Dedifferentiated amniotic fluid mesenchymal stem cell (primary cell): ENCODE results near the gene SRC.

Source experiments
- DNase-seq: peaks from one replicate; pipeline ENCODE4 v3.0.0-alpha.2; 2016; ENCODE audit errors: extremely low spot score

The SRC gene

DNA sequence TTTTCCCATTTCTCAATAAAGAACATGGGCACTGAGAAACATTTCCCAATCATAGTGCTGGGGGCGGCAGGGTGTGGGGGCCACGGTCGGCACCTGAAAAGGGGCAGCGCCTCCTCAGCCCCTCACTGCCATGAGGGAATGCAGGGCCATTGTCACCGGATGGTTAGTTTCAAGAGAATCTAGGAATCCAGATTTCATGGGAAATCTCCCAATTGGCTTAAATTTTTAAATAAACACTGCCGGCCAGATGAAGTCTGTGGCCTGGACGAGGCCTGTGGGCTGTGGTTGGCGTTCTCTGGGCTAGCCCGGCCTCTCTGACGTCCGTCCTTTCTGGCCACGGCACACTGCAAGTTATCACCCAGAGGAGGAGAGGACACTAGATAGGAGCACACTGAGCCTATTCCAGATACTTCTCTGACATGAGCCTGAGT lies 30.9 kb upstream of the SRC start:
- DNase-seq = peak; percentile 48

DNA sequence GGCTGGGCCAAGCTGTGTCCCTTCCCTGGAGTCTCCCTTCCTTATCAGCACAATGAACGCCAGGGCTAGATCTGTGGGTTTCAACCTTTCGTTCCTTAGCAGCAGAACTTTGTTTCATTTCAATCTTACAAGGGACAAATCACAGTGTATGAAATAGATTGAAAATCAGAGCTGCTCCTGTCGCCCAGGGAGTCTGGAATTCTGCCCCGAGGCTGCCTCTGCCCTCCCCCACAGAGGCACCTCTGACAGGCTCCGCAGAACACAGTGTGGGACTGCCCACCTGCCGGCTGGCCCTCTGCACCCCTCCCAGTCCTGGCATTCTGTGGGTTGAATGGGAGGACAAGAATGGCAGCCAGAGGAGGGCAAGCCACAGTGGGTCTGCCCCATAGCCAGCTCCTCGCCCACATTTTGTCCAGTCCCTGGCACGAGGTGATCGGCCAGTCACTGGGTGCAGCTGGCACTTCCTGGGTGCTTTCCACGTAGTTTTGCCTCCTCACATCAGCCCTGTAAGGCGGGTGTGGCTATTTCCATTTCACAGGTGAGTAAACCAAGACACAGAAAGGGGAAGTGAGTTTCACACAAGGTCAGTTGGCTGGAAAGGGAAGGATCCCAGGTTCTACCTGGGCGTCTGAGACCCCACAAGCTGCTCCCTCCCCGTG lies 30.4 kb upstream of the SRC start:
- DNase-seq = no peak

DNA sequence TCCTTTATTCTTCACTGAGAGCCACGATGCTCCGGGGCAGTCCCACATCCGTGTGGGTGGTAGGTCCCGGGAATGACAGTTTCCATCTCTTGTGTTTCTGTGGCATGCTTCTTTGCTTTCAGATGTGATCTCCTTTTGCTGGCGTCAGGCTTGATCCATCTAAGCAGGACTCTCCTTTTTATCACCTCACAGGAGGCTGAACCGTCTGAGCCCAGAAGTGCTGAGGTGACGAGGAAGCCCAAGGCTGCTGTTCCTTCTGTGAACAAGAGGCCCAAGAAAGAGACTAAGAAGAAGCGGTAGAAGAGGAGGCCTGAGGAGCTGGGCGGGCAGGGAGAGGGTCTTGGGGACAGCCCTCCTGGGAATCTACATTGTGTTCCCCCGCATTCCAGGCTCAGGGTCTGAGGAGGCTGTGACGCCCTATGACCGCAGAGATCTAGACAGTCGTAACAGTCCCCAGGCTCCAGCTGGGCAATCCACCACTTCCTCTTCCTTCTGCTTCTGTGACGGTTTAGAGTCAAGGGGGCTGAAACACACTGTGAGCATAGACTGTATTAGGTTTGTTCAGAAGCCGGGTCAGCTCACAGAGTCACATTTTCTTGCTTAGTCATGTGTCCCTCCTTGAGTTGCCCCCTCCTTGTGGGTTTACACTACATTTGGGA lies 29.7 kb upstream of the SRC start:
- DNase-seq = no peak

DNA sequence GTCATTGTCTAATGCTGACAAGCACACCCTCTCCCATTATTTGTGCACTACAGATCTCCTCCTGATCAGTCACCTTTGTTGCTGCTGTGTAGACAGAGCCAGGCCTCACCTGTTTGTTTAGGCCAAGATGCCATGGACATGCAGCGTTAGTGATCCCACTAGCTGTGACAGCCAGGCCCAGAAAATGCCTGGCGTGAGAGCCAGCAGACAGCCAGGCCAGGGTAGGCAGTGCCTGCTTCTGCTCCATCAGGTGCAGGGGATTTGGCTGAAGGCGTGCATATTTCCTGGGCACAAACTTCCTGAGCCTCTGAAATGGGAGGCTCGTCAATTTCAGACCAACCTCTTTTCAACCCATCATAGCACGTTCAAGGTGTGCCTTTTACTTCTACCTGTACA lies 29.2 kb upstream of the SRC start:
- no peak for DNase-seq

DNA sequence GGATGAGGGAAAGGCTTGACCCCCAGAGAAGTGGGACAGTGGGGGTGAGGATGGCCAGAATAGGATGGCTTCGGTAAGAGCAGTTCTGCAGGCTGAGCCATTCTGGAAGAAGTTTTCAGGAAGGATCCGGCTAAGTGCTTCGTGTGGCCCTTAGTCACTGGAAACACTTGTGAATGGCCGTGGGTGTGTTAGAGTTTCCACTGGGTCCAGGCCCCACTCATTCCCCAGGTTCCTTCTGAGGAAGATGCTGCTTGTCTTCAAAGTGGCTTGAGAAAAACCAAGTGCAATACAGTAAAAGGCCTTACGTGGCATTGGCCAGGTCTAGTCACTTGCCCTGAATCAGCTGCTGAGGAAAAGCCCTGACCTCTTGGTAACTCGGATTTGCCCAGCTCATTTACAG lies 28.6 kb upstream of the SRC start:
- no peak for DNase-seq

DNA sequence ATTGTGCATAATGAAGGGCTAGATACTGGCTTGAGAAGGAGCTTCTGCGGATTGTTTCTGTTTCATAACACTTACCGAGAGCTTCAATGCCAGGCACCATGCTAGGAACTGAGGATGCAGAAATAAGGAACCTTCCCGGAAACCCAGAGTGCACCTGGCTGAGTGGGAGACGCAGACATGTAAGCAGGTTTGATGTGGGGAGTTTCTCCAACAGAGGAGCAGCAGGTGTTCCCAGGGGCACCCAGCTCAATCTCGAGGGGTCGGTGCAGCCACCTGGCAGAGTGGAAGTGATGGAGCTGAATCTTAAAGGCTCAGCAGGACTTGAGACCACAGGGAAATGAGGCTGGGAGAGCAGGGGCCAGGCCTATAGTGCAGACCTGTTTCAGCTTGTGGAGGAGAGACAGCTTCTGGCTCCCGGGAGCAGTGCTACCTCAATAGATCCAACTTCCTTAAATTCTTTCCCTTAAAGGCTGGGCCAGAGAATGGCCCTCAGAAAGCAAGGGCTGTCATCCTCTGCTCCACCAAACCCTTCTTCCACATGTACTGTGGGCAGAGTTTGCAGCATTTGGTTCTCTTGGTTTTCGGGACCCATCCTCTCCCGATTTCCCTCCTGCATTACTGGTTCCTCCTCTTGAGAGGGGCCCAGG lies 27.8 kb upstream of the SRC start:
- DNase-seq = no peak

DNA sequence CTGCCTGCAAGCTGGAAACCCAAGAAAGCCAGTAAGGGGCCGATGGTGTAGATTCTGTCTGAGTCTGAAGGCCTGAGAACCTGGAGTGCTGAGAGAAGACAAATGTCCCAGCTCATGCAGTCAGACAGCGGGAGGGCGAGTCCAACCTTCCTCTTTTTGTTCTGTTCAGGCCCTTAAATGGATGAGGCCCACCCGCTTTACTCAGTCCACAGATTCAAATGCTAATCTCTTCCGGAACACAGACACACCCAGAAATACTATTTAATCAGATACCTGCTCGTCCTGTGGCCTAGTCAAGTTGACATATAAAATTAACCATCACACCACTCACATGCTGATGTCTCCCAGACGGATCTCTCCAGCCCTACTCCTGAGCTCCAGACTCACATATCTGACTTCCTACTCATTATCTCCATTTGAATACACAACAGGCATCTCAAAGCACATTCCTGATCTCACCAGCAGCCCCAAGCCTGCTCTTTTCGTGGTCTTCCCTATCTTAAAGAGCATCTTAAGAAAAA lies 26.7 kb upstream of the SRC start:
- no peak for DNase-seq

DNA sequence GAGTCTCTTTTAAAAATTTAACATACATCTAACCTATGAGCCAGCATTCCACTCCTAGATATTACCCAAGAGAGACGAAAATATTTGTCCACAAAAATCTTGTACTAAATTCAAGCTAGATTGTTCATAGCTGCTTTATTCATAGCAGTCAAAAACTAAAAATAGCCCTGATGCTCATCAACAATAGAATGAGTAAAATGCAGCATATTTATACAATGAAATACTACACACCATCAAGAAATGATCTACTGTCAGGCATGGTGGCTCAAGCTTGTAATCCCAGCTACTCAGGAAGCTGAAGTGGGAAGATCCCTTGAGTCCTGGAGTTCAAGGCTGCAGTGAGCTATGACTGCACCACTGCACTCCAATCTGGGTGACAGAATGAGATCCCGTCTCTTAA lies 22.0 kb upstream of the SRC start:
- peak; percentile 92 for DNase-seq

DNA sequence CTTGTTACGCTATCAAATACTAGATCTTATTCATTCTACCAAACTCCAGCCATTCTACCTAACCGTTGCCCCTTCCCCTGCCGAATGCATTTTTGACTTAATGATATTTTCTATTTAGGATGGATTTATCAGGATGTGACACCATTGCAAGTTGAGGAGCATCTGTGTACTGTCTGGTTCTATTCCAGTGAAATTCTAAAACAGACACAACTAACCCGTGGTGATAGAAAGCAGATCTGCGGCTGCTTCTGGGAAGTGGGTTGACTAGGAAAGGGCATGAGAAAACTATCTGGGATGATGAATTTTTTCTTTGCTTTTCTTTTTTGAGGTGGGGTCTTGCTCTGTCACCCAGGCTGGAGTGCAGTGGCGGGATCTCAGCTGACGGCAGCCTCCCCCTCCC lies 20.7 kb upstream of the SRC start:
- no peak for DNase-seq

DNA sequence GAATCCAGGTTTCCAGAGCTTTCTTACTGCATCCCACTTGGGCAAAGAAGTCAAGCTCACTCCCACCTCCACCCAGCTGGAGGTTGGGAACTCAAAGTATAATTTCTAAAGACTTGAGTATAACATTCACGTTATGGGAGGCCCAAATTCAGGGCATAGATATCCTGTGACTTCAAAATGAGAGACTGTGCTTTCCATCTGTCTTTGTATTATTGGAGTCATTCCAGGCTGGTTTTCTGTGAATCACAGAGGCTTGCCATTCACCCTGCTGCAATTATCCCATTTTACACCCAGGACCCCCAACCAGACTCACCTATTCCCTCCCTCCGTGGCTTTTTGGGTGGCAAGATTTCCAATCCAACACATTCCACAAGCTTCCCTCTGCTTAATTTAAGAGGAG lies 19.3 kb upstream of the SRC start:
- no peak for DNase-seq

DNA sequence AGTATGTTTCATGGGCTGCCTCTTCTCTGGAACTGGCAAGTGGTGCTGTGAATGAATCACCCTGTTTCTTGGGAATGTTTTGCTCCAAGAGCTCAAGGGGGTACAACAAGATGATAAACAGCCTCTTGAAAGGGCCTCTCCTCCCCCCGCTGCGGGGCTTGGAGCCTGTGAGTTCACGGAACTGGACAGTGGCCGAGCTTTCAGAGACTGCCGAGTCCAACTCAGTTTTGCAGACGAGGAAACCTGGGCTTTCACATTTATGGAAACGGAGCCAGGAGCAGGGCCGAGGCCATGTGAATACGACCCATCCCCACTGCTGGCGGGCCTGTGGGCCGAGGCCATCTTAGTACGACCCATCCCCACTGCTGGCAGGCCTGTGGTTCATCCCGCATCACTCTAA lies 18.2 kb upstream of the SRC start:
- no peak for DNase-seq

DNA sequence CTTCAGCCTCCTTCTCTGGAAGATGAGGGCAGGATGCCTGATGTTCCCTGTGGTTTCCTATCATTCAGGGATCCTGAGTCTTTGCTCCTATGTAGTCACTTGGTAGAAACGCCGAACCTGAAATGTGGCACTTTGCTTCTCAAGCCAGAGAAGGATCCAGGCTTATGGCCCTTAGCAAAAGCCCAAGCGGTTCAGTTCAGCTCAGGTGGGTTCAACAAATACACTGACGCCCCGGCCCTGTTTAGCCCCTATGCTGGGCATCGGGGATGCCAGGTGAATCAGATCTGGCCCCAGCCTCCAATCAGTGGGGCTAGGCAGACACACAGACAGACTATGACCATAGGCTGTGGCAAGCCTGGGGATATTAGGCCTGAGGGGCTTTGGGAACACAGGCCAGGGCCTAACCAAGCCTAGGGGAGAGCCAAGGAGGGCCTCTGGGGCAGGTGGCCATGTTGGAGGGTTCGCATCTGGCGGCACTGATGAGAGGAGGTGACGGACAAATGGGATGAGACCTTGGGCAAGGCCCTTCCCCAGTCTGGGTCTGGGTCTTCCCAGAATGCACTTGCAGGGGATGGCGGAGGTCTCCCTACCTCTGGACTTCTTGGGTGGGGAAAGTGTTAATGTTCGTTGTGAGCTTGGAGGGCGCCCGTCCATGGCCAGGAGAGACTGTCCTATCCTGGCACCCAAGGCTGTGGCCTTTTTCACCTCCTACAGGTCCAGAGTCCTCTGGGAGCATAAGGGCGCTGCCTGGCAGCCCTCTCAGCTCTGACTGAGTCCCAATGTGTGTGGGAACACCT lies 17.6 kb upstream of the SRC start:
- DNase-seq = no peak

DNA sequence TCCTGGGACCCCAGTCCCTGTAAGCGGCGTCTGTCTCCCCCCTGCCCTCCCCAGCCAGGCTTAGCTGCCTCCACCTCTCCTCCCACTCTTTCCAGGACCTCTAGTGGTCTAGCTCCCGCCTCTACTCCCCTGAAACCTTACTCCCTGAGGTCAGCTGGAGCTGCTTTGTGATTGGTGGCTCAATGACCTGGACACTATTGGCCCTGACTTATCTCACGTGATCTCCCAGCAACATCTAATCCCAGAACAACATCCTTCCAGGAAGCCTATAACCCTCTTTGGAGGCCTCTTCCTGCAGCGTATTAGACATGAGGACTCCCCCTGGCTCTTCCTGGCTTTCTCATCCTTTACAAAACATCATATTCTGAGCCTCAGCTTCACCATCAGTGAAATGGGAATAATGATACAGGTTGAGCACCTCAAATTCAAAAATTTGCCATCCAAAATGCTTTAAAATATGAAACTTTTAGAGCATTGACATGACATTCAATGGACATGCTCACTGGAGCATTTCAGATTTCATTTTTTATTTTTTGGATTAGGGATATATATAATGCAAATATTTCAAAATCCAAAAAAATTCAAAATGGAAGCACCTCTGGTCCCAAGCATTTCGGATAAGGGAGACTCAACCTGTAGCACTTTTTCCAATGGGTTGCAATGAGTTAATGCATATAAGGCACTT lies 16.3 kb upstream of the SRC start:
- DNase-seq = no peak

DNA sequence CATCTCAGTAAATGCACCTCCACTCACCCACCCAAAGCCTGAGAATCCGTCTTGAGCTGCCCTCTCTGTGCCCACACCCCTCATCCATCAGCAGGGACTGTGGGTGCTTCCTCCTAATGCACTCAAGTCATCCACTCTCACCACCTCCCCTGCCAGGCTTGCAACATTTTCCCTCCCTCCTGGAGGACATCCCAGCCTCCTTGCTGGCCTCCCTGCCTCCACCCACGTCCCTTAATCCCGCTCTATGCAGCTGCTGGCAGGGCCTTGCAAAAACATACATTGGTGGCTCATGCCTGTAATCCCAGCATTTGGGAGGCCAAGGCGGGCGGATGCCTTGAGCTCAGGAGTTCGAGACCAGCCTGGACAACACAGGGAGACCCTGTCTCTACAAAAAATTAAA lies 15.6 kb upstream of the SRC start:
- no peak for DNase-seq

DNA sequence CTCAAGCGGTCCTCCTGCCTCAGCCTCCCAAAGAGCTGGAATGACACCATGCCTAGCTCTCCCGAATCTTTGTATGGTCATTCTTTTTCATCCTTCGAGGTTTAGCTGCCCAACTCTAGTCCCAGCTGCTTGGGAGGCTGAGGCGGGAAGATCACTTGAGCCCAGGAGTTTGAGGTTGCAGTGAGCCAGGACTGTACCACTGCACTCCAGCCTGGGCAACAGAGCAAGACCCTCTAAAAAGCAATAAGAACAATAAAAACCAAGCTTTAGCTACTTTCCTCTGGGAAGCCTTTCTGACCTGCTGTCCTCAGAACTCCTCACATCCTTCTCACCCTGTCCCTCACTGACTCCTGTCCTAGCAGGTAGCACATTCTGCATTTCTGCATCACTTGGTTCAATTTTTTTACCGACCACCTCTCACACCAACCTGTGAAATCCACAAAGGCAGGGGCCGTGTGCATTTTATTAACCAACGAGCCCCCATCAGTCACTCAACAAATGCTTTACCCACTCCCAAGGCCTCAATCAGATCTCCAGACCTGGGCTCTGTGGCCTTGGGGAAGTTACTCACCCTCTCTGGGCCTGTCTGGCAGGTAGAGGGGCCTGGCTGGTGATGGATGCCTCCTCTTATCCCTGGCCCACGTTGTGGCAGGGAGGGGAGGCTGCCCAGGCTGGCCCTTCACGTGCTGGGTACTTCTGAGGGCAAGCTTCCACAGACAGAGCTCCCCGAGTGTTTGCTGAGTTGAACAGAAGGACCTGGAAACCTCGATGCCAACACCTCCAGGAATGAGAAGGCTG lies 14.7 kb upstream of the SRC start:
- DNase-seq = no peak

DNA sequence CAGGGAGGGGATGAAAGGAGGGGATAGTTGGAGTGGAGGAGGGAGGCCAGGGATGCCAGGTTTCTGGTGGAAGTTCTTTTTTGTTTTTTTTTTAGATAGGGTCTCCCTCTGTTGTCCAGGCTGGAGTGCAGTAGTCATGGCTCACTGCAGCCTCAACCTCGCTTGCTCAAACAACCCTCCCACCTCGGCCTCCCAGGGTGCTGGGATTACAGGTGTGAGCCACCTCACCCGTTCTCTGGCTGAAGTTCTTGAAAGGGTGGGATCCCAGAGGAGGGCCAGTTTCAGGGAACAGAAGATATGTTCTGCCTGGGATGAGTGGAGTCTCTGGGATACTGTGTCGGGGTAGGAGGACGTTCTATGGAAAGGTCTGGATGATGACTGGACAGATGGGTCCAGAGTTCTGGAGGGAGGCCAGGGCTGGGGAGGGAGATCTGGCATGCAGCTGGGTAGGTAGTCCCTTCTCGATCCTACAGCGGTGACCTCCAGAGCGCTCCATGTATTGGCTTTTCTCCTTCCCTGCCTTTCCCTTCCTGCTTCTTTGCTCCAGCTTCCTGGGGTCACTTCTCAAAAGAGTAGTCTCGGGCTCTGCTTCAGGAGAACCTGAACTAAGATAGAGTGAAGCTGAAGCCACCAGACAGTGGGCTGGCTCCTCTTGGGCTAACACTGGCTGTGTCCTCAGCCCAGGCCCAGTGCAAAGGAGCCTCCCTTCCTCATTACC lies 12.7 kb upstream of the SRC start:
- DNase-seq = no peak

DNA sequence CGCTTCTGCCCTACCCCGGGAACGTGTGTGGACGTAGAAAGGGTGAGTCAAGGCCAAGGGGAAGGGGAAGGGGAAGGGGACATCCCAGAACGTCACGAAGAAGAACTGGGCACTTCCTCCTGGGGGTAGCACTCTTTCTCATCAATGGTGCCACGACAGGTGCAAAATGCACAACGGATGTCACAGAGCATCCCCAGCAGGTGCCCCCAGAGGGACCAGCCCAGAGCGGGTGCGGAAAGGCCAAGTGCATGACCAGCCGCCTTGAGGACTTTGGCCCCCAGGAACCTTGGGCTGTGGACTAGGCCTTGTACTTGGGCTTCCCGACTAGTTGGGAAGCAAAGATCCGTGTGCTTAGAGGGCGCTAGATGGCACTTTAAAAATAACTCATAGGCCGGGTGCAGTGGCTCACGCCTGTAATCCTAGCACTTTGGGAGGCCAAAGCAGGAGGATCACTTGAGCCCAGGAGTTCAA lies 12.1 kb upstream of the SRC start:
- DNase-seq = no peak

DNA sequence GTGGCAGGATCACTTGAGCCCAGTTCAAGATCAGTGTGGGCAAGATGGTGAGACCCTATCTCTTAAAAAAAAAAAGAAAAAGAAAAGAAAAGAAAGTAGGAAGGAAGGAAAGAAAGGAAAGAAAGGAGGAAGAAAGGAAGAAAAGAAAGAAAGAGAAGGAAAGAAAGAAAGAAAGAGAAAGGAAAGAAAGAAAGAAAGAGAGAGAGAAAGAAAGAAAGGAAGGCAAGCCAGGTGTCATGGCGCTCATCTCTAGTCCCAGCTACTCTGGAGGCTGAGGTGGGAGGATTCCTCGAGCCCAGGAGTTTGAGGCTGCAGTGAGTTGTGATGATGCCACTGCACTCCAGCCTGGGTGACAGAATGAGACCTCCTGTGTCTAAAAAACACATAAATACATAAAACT lies 11.5 kb upstream of the SRC start:
- DNase-seq = no peak

DNA sequence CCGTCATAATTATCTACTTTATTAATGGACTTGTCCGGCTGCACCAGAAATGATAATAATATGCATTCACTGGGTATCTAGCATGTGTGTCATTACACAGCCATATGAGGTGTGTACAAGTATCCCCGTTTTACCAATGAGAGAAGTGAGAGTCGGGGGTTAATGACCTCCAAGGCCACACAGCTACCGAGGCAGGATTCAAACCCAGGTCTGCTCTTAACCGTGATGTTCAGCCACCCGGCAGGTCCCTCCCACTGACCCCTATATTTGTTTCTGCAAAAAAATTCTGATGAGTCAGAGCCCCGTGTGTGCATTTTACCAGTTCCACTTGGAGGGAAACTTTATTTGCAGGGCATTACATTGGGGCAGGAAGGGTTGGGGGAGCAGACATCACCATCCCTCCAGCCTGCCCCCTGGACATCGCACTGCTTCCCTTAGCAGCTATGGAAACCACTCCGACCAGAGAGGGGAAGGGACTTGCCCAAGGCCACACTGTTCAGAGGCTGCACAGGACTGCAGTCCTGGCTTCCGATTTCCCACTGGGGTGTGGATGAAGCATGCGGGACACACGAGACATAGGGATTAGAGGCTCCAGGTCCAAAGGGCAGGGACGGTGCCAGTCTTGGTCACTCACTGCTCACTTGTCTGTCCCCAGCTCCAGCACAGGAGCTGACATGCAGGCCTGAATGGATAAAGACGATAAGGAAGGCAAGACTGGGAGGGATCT lies 10.1 kb upstream of the SRC start:
- no peak for DNase-seq
